ENCODE data around the gene NIPAL4. TPM values are rescaled to one million over a fixed set of nuclear protein-coding genes. Genes with fewer than 3 reads are reported as not detected.

NIPAL4 gene
- total RNA-seq, 1 experiment from 2014 or later: not detected

- Histone ChIP-seq H2BK120ac (ENCODE audit: low read depth, low read length, poor library complexity, severe bottlenecking) (no peak overlapping the region), H3K4ac (ENCODE audit: low read depth, low read length) (no peak overlapping the region), H3K18ac (ENCODE audit: insufficient read length, low read depth, low read length) (no peak overlapping the region), H3K4me1 (ENCODE audit: insufficient read depth, low read length) (peaks cover 4% of the 10 kb centered on the region; the same call in 1 of the 2 replicates), H2BK12ac (ENCODE audit: insufficient read length, low read depth, low read length) (no peak overlapping the region), H3K79me1 (ENCODE audit: insufficient read depth, low read depth, low read length, poor library complexity, severe bottlenecking) (no peaks in the 10 kb centered on the region), H4K91ac (ENCODE audit: insufficient read length, low read depth, low read length) (no peak overlapping the region), H3K27me3 (ENCODE audit: insufficient read depth, low read length) (no peaks in the 10 kb centered on the region), H3K14ac (ENCODE audit: insufficient read depth, low read length) (no peak overlapping the region), H4K20me1 (ENCODE audit: control insufficient read depth, insufficient read depth, insufficient read length) (no peaks in the 10 kb centered on the region), H3K9me3 (ENCODE audit: control insufficient read depth, low read depth, low read length) (no peaks in the 10 kb centered on the region), H2BK20ac (ENCODE audit: low read depth, low read length, poor library complexity, severe bottlenecking) (no peak overlapping the region), H3K23me2 (ENCODE audit: insufficient read length, low read depth, low read length, poor library complexity, severe bottlenecking) (no peaks in the 10 kb centered on the region), H3K9ac (ENCODE audit: extremely low read depth, insufficient read length, low read length) (no peak overlapping the region), H3K23ac (ENCODE audit: insufficient read length, low read depth, low read length) (no peak overlapping the region), H2AK5ac (ENCODE audit: insufficient read length, low read length) (no peak overlapping the region), H2AFZ (ENCODE audit: low read length) (no peak overlapping the region), H3K4me2 (ENCODE audit: insufficient read depth, insufficient read length, low read length) (no peak overlapping the region), H3K79me2 (ENCODE audit: insufficient read depth, low read length) (no peaks in the 10 kb centered on the region), H4K5ac (ENCODE audit: insufficient read length, low read depth, low read length) (no peak overlapping the region), H4K8ac (replicated peaks; ENCODE audit: insufficient read length, low read depth, low read length) (no peak overlapping the region), H2BK15ac (ENCODE audit: low read depth, low read length) (no peak overlapping the region), H3K27ac (ENCODE audit: insufficient read length, low read depth, low read length) (no peak overlapping the region), H3T11ph (ENCODE audit: low read length) (no peak overlapping the region), H3K56ac (ENCODE audit: insufficient read length, low read depth, low read length) (no peak overlapping the region), H2BK5ac (ENCODE audit: insufficient read length, low read length) (no peak overlapping the region)
- no peaks in the 10 kb centered on the region for H3K36me3 Mint-ChIP-seq (ENCODE audit: insufficient read depth in 1 of 3, low read depth in 3 of 3)
- no peak overlapping the region for H3K27ac Mint-ChIP-seq
- no peaks in the 10 kb centered on the region for H3K9me3 Mint-ChIP-seq
- DNase-seq: no peak
- peaks cover 5% of the 10 kb centered on the region in 2 experiments; a peak in 3 of 4 replicates for H3K4me1 Mint-ChIP-seq
- WGBS (ENCODE audit: extremely low coverage, insufficient read length, low lambda C conversion rate): no CpG with 5 or more reads among the region's 7 CpGs
- no peak overlapping the region for H3K4me3 Mint-ChIP-seq
- no peaks in the 10 kb centered on the region for H3K27me3 Mint-ChIP-seq (ENCODE audit: low read depth)
- no peak for TF ChIP-seq CTCF (conservative IDR thresholded peaks at IDR 0.05)
Measured at GRCh38 chr5:157473383-157474320, 13.6 kb downstream of the NIPAL4 start.
